Stimulated activated CD8-positive, alpha-beta memory T cell treated with anti-CD3 and anti-CD28 coated beads, Interleukin-15, amount 100 ng/mL, for 1 hour (primary cell): Measurements from ENCODE around the gene FANCC.
"Not testable (repeated sequence)": the region's sequence is repeated elsewhere in the genome, so short reads cannot be mapped to it uniquely, and the experiment has no call there.

ENCODE experiments used
- DNase-seq: peaks from one replicate; pipeline ENCODE4 v3.0.0-alpha.2; 2020; ENCODE audit warnings: low read depth

The FANCC gene

DNA sequence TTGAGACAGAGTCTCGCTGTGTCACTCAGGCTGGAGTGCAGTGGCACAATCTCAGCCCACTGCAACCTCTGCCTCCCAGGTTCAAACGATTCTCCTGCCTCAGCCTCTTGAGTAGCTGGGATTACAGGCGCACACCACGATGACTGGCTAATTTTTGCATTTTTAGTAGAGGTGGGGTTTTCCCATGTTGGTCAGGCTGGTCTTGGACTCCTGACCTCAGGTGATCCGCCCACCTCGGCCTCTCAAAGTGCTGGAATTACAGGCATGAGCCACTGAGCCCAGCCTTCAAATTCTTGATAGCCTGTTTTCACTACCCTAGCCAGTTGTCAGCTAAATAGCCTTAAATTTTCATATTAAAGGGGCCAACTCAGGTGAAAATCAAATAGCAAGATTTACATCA is 11.6 kb upstream of the FANCC start:
- DNase-seq: not testable (repeated sequence)

DNA sequence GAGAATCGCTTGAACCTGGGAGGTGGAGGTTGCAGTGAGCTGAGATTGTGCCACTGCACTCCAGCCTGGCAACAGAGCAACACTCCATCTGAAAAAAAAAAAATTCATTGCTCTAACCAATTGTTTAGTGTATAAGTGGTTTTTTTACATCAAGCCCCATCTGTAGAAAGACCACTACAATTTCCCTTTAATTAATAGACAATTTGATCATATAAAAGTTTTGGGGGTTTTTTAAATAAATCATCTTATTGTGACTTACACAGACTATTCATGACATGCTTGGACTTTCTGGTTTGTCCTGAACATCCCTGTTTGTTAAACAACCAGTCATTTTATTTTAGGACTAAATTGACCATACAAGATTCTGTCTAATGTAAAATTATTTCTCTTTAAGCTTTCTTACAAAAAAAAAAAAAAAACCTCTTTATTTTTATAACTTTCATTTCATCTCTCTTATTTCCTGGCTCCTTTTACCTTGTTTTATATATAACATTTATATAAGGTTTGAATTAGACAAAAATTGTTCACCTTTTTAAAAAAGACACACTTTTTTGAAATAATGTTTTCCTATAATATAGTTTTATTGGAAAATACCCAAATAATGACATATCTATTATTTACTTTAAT is 9.8 kb upstream of the FANCC start:
- DNase-seq: no peak

DNA sequence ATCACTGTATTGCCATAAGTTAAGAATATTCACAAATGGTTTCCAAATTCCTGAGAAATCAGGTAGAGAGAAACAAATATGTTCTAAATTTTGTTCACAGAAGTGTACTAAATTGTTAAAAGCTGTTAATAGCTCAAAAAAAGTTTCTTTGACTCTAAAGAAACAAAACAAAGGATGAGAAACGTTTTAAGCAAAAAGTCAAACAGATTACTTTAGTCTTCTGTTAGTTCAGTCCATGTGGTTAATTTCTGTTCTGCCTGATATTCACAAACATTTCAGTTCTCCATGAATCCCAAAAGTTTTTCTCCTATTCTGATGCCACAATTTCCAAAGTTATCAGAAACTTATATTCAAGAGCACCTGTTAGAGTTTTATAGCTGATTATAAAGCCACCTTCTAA is 7.7 kb upstream of the FANCC start:
- no peak for DNase-seq

DNA sequence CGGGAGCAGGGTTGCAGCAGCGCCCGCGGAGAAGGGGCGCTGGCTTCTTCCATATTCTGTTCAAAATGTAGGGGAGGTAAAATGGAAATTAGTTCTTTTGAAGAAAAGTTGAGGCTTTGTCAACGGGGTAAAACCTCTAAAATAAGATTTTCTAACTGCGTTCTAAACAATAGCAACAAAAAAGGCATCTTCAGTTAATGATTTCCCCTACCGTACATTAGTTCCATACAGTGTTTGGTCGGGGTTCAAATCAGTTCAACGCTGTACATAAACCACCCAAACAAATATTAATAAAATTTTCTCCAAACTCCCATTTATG is 343 bp upstream of the FANCC start:
- no peak for DNase-seq

DNA sequence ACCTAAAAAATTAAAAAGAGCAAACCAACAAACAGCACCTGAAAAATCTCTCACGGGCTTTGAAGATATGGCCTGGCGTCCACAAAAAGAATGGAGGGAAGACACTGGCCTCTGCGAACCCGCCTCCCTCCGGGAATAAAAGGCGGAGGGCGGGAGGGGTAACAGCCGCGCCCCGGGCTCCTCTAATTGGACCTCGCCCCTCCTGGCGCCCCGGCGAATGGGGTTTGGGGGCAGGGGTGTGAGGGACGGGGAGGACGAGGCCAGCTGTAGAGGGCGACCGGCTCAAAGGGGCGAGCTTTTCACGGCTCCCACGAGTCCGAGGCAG is 753 bp downstream of the FANCC start:
- no peak for DNase-seq

DNA sequence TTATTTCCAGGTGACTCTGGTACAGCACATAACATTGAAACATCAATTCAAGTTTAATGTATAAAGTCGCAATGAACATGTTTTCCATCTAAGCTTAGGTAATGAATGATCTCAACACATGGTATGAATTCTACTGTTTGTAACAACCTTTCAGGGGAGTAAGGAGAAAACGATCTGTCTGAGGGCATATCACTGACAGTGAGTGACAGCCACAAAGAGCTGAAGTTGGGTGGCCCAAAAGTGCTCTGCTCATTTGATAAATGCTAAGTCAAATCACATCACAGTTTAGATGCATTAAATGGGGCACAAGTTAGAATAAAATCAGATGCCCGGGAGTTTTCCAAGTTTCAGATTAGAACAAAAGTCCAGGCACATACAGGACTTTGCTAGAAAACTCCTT is 1.2 kb downstream of the FANCC start:
- DNase-seq: no peak

DNA sequence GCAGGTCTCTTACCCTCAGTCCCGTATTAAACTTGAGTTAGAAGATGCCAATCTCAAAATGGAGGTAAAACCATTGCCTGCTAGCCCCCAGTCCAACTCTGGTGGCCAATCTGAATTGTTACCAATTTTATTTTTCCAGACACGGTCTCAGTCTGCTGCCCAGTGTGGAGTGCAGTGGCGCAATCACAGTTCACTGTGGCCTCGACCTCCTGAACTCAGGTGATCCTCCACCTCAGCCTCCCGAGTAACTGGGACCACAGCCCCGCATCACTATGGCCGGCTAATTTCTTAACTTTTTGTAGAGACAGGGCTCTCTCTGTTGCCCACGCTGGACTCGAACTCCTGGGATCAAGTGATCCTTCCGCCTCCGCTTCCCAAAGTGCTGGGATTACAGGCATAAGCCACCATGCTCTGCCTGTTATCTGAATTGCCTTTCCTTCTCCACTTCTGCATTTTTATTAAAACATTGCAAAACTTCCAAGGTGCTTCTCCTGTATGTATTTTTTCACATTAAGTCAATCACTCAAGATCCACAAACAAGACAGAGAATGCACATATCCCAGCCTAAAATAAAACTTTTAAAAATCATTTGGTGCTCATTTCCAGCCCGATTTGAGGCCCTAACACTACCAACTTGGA is 2.3 kb downstream of the FANCC start:
- no peak for DNase-seq

DNA sequence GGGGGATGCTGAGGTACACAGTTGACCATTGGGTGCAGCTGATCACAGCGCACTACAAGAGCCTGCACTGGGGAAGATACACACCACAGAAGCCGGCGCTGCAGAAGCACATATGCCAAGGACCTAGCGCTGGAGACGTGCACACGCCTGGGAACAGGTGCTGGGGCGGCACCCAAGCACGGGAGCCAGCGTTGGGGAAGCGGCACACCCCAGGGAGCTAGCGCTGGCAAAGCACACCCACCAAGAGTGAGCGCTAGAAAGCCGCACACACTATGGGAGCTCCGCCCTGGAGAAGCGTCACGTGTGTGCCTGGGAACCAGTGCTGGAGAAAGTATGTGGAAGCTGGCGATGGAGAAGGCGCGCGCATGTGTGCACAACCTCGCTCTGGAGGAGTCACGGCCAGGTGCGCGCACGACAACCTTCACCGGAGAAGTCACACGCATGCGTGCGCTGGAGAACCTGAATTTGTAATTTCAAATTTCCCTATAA is 4.5 kb downstream of the FANCC start:
- DNase-seq: no peak

DNA sequence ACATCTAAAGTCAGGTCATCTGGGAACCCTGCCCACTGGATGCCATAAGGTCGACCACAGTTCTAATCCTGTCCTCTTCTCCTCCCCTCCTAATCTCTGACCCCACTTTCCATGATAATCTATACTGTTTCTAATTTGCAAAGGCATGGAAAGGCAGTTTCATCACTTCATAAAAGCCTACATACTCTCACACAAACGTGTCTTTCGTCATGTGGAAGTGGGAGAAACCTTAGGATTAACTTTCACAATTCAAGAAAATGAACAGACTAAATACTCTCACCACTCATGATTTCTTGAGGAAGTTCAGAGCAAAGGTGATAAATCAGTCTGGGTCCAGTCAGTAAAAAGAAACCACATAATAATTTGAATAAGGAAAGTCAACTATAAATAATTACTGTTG is 5.5 kb downstream of the FANCC start:
- no peak for DNase-seq

DNA sequence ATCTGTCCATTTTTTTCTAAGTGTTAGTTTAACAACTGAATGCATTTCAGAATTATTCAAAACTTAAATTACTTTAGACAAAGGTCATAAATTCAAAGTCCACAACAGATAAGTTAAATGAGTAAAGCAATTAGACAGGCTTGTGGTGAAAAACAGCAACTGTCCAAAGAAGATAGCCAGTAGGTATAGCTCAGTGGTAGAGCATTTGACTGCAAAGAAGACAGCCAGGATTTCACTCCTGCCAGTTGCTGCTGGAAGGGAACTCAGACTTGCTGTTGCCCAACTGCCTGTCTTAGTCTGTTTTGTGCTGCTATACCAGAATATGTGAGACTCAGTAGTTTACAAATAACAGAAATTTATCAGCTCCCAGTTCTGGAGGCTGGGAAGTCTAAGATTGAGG is 10.0 kb downstream of the FANCC start:
- no peak for DNase-seq

DNA sequence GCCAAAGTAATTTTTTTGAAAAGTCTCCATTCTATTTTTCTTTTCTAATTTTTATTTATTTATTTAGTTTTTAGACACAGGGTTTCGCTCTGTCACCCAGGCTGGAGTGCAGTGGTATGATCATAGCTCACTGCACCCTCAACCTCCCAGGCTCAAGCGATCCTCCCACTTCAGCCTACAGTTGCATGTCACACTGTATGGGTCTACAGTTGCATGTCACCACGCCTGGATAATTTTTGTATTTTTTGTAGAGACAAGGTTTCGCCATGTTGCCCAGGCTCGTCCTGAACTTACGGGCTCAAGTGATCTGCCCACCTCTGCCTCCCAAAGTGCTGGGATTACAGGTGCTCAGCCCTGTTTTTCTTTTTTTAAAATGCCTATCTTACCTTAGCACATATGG is 10.7 kb downstream of the FANCC start:
- DNase-seq: no peak

DNA sequence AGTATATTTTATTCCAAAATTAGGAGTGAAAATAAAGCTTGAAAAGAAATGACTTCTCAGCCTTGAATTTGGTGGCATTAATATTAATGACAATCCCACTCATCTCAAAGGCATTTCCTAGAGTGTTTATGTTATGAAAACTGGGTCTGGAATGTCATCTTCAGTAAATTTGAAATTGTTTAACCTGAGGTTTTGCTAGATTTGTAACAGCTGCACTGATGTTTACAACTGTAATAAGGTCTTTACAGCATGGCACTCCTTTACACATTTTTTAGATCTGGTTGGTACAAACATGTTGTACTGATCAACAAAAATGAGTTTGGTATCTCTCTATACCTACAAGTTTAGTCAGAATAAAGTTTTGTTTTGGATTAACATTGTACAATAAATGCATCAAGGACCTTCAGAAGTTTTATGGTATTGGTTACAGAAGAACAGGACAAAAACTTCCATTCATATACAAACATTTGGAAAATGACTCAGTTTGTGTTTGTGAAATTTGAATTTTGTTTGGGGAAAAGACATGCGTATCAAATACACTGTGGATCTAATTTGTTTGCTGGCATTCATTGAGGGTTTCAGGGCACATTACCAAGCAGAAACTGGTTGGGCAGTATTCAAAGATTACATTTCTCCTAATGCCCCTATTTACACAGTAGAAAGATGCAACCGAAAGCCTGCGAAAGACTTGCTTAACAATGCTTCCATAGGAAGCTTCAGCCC is 11.6 kb downstream of the FANCC start:
- DNase-seq: no peak

DNA sequence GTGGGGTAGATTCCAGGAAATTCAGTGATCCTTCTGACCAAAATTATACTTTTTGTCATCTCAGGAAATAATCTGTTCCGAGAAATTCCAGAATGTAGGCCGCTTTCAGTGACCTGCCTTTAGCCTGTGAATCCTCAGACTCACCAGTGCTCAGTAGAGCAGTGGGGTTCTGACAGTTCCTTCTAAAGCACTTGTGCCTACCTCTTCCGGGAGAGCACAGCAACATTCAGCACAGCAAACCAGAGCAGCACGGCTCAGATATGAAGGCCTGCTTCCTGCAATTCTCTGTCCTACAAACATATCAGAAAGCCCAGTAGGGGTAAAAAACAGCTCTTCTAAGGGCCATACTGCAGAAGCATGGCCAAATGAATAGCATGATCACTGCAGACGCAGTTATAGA is 15.0 kb downstream of the FANCC start:
- no peak for DNase-seq

DNA sequence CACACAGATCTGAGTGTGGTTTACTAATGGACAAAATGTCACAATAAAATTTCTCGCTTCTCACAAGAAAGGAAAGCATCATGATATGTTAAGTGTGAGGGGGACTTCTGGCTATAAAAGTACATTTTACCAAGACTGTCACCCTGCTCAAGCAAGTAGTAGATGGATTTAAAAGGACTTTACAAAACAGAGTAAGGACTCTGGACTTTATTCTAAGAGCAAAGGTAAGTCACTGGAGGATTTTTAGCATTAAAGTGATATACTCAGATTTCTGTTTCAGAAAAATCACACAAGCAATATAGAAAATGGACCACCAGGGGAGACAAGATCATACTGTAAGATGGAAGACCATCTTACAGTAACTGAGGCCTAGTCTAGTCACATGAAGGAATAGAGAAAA is 19.7 kb downstream of the FANCC start:
- DNase-seq: no peak

DNA sequence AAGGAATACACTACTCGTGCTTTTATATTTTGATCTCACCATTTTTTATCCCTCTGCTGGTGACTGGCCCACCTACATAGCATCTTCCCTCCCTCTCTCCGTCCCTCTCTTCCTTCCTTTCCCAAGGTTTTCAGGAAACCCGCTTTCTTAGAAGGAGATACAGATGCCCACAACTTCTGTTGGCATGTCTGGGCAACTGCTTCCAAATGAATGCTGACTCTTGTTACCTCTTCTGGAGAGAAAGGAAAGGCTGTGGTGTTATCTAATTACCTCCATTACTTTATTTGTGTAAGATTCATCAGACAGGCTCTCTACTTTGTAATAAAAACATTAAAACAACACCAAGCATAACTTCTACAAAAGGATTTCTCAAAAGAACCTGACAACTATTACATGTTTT is 20.2 kb downstream of the FANCC start:
- no peak for DNase-seq

DNA sequence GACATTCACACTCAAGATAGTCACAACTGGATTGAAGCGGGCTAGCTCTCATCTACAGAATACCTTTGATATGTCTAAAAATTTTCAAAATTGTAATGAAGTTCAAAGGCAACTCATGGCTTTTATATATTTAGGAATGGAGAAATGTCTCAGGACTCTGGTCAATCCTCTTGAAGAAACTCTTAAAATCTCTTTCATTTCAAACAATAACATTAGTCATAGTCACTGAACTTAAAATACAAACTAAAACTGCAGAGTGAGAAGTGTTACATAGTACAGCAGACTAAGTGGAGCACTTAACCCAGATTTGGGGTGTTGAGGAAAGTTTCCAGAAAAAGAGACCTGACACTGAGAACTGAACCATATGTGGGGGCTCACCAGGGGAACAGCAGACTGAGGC is 20.7 kb downstream of the FANCC start:
- DNase-seq: no peak

DNA sequence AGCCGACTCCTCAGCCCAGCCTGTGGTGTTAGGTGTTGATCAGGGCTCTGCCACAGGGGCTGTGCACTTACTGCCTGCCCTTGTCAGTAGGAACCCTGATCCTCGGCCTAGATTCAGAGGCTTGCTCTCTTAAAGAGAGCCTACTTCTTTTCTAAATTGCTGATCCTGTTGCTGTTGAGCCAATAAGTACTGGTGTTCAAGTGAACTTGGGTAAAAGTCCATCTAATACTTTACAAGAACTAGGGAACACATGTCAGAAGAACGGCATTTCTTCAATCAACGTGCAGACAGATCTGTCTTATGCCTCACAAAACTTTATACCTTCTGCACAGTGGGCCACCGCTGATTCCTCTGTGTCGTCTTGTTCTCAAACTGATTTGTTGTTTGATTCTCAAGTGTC is 24.2 kb downstream of the FANCC start:
- DNase-seq: not testable (repeated sequence)

DNA sequence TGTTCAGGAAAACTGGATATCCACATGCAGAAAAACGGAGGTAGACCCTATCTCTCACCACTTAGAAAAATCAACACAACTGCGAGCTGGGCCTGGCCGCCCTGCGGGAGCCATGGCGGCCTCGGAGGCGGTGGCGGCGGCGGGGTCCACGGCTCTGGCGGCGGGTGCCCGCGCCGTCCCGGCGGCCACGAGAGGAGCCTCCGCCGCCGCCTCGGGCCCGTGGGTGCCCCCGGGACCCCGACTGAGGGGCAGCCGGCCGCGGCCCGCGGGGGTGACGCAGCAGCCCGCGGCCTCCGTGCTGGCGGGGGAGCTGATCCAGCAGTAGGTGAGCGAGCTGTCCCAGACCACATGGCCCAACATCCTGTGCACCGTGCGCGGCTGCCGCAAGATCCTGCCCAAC is 25.3 kb downstream of the FANCC start:
- DNase-seq: no peak

DNA sequence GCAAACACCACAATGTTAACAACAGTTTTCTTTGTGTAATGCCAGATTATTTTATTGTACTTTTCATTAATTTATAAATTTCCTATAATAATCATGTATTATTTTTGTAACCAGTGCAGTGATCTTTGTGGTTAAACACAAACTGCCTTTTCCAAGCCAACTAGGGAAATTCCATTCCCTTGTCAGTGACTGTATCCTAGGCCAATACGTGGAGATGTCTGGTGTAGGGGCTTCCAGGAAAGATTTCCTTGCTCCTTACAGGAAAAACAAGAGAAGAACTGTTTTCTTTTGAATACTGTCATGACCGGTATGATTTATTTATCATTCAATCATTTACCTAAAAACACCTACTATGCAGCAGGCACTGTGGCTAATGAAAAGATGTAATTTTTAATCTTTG is 31.4 kb downstream of the FANCC start:
- DNase-seq: no peak

DNA sequence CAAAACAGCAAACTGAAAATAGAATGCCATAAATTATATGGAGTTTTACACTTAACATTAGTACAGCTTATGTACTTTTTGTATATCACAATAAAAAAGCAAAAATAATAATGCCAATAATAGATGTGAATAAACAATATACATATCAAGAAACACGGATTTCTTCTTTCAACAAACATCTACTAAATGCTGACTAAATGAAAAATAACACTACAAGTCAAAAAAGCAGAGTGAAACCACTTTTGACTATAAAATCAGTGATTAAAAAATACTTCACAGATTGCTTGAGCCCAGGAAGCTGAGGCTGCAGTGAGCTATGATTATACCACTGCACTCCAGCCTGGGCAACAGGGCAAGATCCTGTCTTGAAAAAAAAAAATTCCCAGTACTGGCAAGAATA is 32.2 kb downstream of the FANCC start:
- no peak for DNase-seq

DNA sequence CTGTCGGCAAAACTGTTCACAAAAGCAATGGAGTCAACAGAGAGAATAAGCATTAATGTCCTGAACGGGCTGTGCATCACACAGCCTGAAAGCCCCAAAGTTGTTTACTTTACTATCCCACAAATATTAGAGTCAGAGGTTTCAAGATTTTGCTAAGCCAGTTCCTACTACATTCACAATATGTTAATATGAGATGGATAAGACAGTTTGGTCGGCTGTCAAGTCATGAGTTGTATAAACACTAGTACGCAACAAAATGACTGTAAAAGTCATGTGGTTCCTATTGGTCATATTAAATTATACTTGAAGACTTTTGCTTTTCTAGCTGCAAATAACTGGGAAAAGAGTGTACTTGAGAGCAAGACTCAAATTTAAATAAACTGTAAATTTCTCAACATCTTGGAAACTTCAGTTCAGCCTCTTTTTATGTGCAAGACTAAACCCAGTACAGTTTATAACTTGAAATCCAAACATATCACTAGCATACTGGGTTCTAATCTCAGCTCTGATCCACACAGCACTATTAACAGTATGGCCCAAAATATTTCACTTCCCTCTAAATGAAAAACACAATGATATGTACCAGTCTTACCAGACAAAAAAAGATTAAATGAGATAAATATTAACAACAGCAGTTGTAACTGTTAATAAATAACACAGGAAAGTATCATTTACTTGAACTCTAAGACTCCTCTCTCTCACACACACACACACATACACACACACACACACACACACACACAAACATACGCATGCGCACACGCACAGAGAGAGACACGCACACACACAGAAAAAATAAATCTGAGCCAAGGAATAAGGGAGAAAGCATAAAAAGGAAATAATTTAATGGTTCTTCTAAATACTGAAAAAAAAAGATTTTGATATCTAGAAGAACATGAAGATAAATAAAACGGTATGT is 33.1 kb downstream of the FANCC start:
- DNase-seq: no peak

DNA sequence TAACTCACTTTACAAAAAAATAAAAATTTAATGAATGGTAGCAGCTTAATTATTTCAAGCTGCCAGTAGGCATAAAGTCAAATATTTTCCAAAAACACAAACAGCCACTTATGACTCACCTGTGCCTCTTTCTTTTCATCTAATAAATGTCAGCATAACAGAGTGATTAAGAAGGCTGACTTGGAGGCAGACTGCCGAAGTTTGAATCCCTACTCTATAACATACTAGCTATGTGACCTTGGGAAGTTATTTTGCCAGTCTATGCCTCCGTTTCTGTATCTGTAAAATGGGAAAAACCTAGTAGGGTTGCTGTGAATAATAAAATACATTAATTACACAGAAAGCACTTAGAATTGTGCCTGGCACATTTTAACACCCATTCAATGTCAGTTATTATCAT is 33.8 kb downstream of the FANCC start:
- DNase-seq: no peak

DNA sequence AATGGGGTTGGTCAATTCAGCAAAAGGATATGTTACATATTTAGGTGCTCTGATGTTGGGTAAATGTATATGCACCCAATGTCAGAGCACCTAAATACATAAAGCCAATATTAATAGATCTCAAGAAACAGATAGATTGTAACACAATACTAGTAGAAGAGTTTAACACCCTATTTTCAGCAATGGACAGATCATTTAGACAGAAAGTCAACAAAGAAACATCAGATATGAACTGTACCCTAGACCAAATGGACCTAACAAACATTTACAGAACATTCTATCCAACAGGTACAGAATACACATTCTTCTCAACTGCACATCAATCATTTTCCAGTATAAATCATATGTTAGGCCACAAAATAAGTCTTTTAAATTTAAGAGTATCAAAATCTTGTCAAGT is 35.2 kb downstream of the FANCC start:
- no peak for DNase-seq
